Fibroblast of the aortic adventitia (primary cell): ENCODE measurements around the gene HDAC11. TPM values are rescaled to one million over a fixed set of nuclear protein-coding genes. Genes with fewer than 3 reads are reported as not detected.
A peak's percentile ranks its signal among the peaks of the same experiment; 100 is the strongest.

ENCODE experiments used
- DNase-seq: peaks from one replicate; pipeline ENCODE4 v3.0.0-alpha.2; 2010; ENCODE audit warnings: low read depth
- H3K4me3 ChIP-seq: 2 replicates; pipeline ENCODE4 v1.5.1; 2011; ENCODE audit warnings: low read depth, mild to moderate bottlenecking, control low read depth, low read length, moderate library complexity
- CTCF ChIP-seq: IDR thresholded peaks from 2 replicates; pipeline ENCODE4 v1.5.1; 2011; ENCODE audit warnings: mild to moderate bottlenecking, low read length, control low read depth, inconsistent platforms; ENCODE audit not compliant: insufficient read depth
- total RNA-seq: library from RNA; depleted of rRNA; stranded (reverse); fragments of >200 nt; gene quantifications from 2 replicates; pipeline ENCODE4 v1.2.3, GENCODE V29; 2012; ENCODE audit warnings: low replicate concordance

The HDAC11 gene
- total RNA-seq, 1 donor: 5.2 TPM

GRCh38 chr3:13536832-13537231 is 56.7 kb downstream of the HDAC11 start:
- H3K4me3 ChIP-seq: no peak overlapping the region
- DNase-seq: no peak
- no peak for TF ChIP-seq CTCF

GRCh38 chr3:13537244-13537908 is 57.3 kb downstream of the HDAC11 start:
- H3K4me3 ChIP-seq: no peak overlapping the region
- TF ChIP-seq CTCF: no peak
- no peak for DNase-seq

- DNase-seq: peak; percentile 99
- no peak overlapping the region for H3K4me3 ChIP-seq
- no peak for TF ChIP-seq CTCF
These were observed 57.8 kb downstream of the HDAC11 start for GRCh38 chr3:13537909-13538296.

- DNase-seq: no peak
- TF ChIP-seq CTCF: no peak
- H3K4me3 ChIP-seq: no peak overlapping the region
These were observed 58.6 kb downstream of the HDAC11 start for GRCh38 chr3:13538520-13539291.

- H3K4me3 ChIP-seq: no peak overlapping the region
- DNase-seq: peak; percentile 68
- TF ChIP-seq CTCF: no peak
These were observed 59.2 kb downstream of the HDAC11 start for GRCh38 chr3:13539292-13539638.

GRCh38 chr3:13539671-13540070 is 59.6 kb downstream of the HDAC11 start:
- H3K4me3 ChIP-seq: no peak overlapping the region
- TF ChIP-seq CTCF: no peak
- DNase-seq: no peak
